ENCODE results near the gene RNF208.
A peak's percentile ranks its signal among the peaks of the same experiment; 100 is the strongest.
"Not testable (repeated sequence)": the region's sequence is repeated elsewhere in the genome, so short reads cannot be mapped to it uniquely, and the experiment has no call there.

RNF208 gene

GRCh38 chr9:137242269-137243203, 20.5 kb upstream of the RNF208 start:
- TF ChIP-seq POLR2A (IDR thresholded peaks at IDR 0.05; ENCODE audit: low read depth, low read length) (no peak), POLR2AphosphoS5 (IDR thresholded peaks at IDR 0.05; ENCODE audit: low read depth, low read length) (peak; percentile 17; the same call in 1 of the 2 replicates)
- no peak for DNase-seq (ENCODE audit: insufficient read length)
- FAIRE-seq: no peak

- DNase-seq (ENCODE audit: insufficient read length): peak; percentile 62
- TF ChIP-seq TAF1 (IDR thresholded peaks at IDR 0.05; ENCODE audit: borderline replicate concordance, low read depth, low read length) (no peak), POLR2A (IDR thresholded peaks at IDR 0.05; ENCODE audit: low read depth, low read length) (no peak), POLR2AphosphoS5 (IDR thresholded peaks at IDR 0.05; ENCODE audit: low read depth, low read length) (no peak)
- no peak for FAIRE-seq
Observed at GRCh38 chr9:137241490-137242268, 19.6 kb upstream of the RNF208 start.

GRCh38 chr9:137240841-137241489, 18.9 kb upstream of the RNF208 start, which contains the start of gene TUBB4B:
Gene TUBB4B (plus strand): TSS chr9:137241287. CDS start chr9:137241361, 74 bp downstream.
- peak; percentile 99 for TF ChIP-seq POLR2AphosphoS5 (IDR thresholded peaks at IDR 0.05; ENCODE audit: low read depth, low read length)
- peak; percentile 99 for TF ChIP-seq POLR2A (IDR thresholded peaks at IDR 0.05; ENCODE audit: low read depth, low read length)
- peak; percentile 98 for TF ChIP-seq TAF1 (IDR thresholded peaks at IDR 0.05; ENCODE audit: borderline replicate concordance, low read depth, low read length)
- DNase-seq (ENCODE audit: insufficient read length) (peak; percentile 100), FAIRE-seq (peak; percentile 100)

GRCh38 chr9:137240318-137240840, 18.3 kb upstream of the RNF208 start:
- TF ChIP-seq POLR2A (IDR thresholded peaks at IDR 0.05; ENCODE audit: low read depth, low read length) (no peak), POLR2AphosphoS5 (IDR thresholded peaks at IDR 0.05; ENCODE audit: low read depth, low read length) (no peak), TAF1 (IDR thresholded peaks at IDR 0.05; ENCODE audit: borderline replicate concordance, low read depth, low read length) (0 out of 2 replicates have a peak, but pooled peaks have one; percentile 9)
- FAIRE-seq (no peak), DNase-seq (ENCODE audit: insufficient read length) (peak; percentile 75)

- DNase-seq (ENCODE audit: insufficient read length); FAIRE-seq: not testable (repeated sequence)
Observed at GRCh38 chr9:137239541-137240200, 17.6 kb upstream of the RNF208 start.

GRCh38 chr9:137237759-137238726, 16.0 kb upstream of the RNF208 start:
- DNase-seq (ENCODE audit: insufficient read length) (no peak), FAIRE-seq (no peak)
- TF ChIP-seq POLR2A (IDR thresholded peaks at IDR 0.05; ENCODE audit: low read depth, low read length) (no peak), POLR2AphosphoS5 (IDR thresholded peaks at IDR 0.05; ENCODE audit: low read depth, low read length) (no peak), TAF1 (IDR thresholded peaks at IDR 0.05; ENCODE audit: borderline replicate concordance, low read depth, low read length) (no peak)

GRCh38 chr9:137236936-137237421, 14.9 kb upstream of the RNF208 start:
- no peak for TF ChIP-seq POLR2A (IDR thresholded peaks at IDR 0.05; ENCODE audit: low read depth, low read length)
- no peak for TF ChIP-seq TAF1 (IDR thresholded peaks at IDR 0.05; ENCODE audit: borderline replicate concordance, low read depth, low read length)
- TF ChIP-seq POLR2AphosphoS5 (IDR thresholded peaks at IDR 0.05; ENCODE audit: low read depth, low read length): no peak
- DNase-seq (ENCODE audit: insufficient read length) (no peak), FAIRE-seq (peak; percentile 67)

- FAIRE-seq (peak; percentile 96), DNase-seq (ENCODE audit: insufficient read length) (peak; percentile 100)
Observed at GRCh38 chr9:137236238-137236935, 14.3 kb upstream of the RNF208 start.

More at GRCh38 chr9:137236238-137236935, 14.3 kb upstream of the RNF208 start:
- TF ChIP-seq POLR2A (IDR thresholded peaks at IDR 0.05; ENCODE audit: low read depth, low read length): no peak
- no peak for TF ChIP-seq POLR2AphosphoS5 (IDR thresholded peaks at IDR 0.05; ENCODE audit: low read depth, low read length)
- TF ChIP-seq TAF1 (IDR thresholded peaks at IDR 0.05; ENCODE audit: borderline replicate concordance, low read depth, low read length): no peak
